Thoracic aorta (tissue), 2 donors: ENCODE results near the gene AGR2. TPM values are rescaled to one million over a fixed set of nuclear protein-coding genes. Genes with fewer than 3 reads are reported as not detected.

Experiments used
- ATAC-seq: fragments of 150-250 bp; one replicate; pipeline ENCODE4 v1.8.0; 2017; ENCODE audit warnings: low read depth; ENCODE audit not compliant: insufficient number of reproducible peaks, low FRiP score
- DNase-seq: peaks from one replicate; pipeline ENCODE4 v3.0.0-alpha.2; 2020; ENCODE audit warnings: low spot score
- H3K27ac ChIP-seq, 2 donors: fragments of 200-600 bp; sonication (generic); 1 replicate in 1 of 2; 2 replicates in 1 of 2; pipeline ENCODE4 v1.5.1; 2016; ENCODE audit warnings: mild to moderate bottlenecking in 2 of 2, moderate library complexity in 2 of 2
- H3K27me3 ChIP-seq: fragments of 200-600 bp; sonication (generic); replicated peaks from 2 replicates; pipeline ENCODE4 v1.6.0; 2016; ENCODE audit warnings: mild to moderate bottlenecking; ENCODE audit not compliant: insufficient read depth
- H3K36me3 ChIP-seq: fragments of 200-600 bp; sonication (generic); one replicate; pipeline ENCODE4 v1.5.1; 2016
- H3K4me1 ChIP-seq, 2 donors: fragments of 200-600 bp; sonication (generic); 1 replicate in 1 of 2; 2 replicates in 1 of 2; pipeline versions ENCODE4 v1.5.1 to v1.6.0; 2016; ENCODE audit warnings: low read depth in 2 of 2, mild to moderate bottlenecking in 1 of 2; ENCODE audit not compliant: control insufficient read depth in 1 of 2
- H3K4me3 ChIP-seq: fragments of 200-600 bp; sonication (generic); 2 replicates; pipeline ENCODE4 v1.5.1; 2016; ENCODE audit warnings: mild to moderate bottlenecking
- H3K9me3 ChIP-seq: fragments of 200-600 bp; sonication (generic); 2 replicates; pipeline ENCODE4 v1.5.1; 2016
- CTCF ChIP-seq: fragments of 200-600 bp; sonication (generic); IDR thresholded peaks from one replicate; pipeline ENCODE4 v1.5.1; 2019; ENCODE audit warnings: antibody characterized with exemption
- total RNA-seq, 2 donors: library from RNA; depleted of rRNA; stranded (reverse); fragments of >200 nt; gene quantifications; one replicate each; pipeline versions ENCODE4 v1.1.0 to v1.2.3, GENCODE V29; 2016

Gene AGR2
- total RNA-seq, 2 donors from 2014 or later, result 25.2 TPM; not detected in 1

- ATAC-seq (no peak), DNase-seq (no peak)
- Histone ChIP-seq H3K27me3 (no peaks in the 10 kb centered on the region), H3K27ac (no peak overlapping the region), H3K4me1 (peaks cover 0 to 7% of the 10 kb centered on the region in 2 donors), H3K4me3 (peak overlapping the region; percentile 77), H3K9me3 (no peaks in the 10 kb centered on the region), H3K36me3 (no peaks in the 10 kb centered on the region)
- TF ChIP-seq CTCF, result no peak
Measured at GRCh38 chr7:16754856-16755317, 49.9 kb downstream of the AGR2 start.

GRCh38 chr7:16753932-16754855, 50.6 kb downstream of the AGR2 start:
- DNase-seq, result no peak
- no peaks in the 10 kb centered on the region for H3K27me3 ChIP-seq

GRCh38 chr7:16753102-16753931, 51.5 kb downstream of the AGR2 start, which contains the start of gene TSPAN13:
Gene TSPAN13, plus strand, starts transcription at chr7:16753755. Its CDS starts 213 bp downstream, at chr7:16753968.
- no peak within 1 kb of the TSS for H3K27ac ChIP-seq

More at GRCh38 chr7:16753932-16754855, 50.6 kb downstream of the AGR2 start:
- no peaks in the 10 kb centered on the region for H3K9me3 ChIP-seq
- no peak for ATAC-seq
- no peak overlapping the region for H3K27ac ChIP-seq
- H3K4me3 ChIP-seq, result peak overlapping the region; percentile 77
- H3K4me1 ChIP-seq, result peaks cover 0 to 7% of the 10 kb centered on the region in 2 donors
- no peaks in the 10 kb centered on the region for H3K36me3 ChIP-seq
- no peak for TF ChIP-seq CTCF

GRCh38 chr7:16747102-16747501, 57.7 kb downstream of the AGR2 start:
- H3K4me3 ChIP-seq, result no peak overlapping the region
- no peak for TF ChIP-seq CTCF
- no peak overlapping the region for H3K27ac ChIP-seq
- ATAC-seq (no peak), DNase-seq (no peak)
- no peaks in the 10 kb centered on the region for H3K9me3 ChIP-seq
- no peaks in the 10 kb centered on the region for H3K4me1 ChIP-seq
- H3K36me3 ChIP-seq, result no peaks in the 10 kb centered on the region
- H3K27me3 ChIP-seq, result no peaks in the 10 kb centered on the region

More at GRCh38 chr7:16753102-16753931, 51.5 kb downstream of the AGR2 start, which contains the start of gene TSPAN13:
- Histone ChIP-seq H3K36me3 (no peaks in the 10 kb centered on the region), H3K4me1 (peaks cover 0 to 7% of the 10 kb centered on the region in 2 donors), H3K27me3 (no peaks in the 10 kb centered on the region), H3K9me3 (no peaks in the 10 kb centered on the region), H3K4me3 (peak within 1 kb of the TSS; percentile 77)
- TF ChIP-seq CTCF, result no peak
- no peak for DNase-seq
- ATAC-seq, result no peak

- no peak for ATAC-seq
- Histone ChIP-seq H3K4me3 (no peak overlapping the region), H3K27me3 (no peaks in the 10 kb centered on the region), H3K9me3 (no peaks in the 10 kb centered on the region), H3K27ac (no peak overlapping the region), H3K36me3 (no peaks in the 10 kb centered on the region), H3K4me1 (no peaks in the 10 kb centered on the region)
- TF ChIP-seq CTCF, result no peak
- DNase-seq, result no peak
Measured at GRCh38 chr7:16745645-16746044, 59.2 kb downstream of the AGR2 start.
